ENCODE measurements around the gene PARD3B. TPM values are rescaled to one million over a fixed set of nuclear protein-coding genes. Genes with fewer than 3 reads are reported as not detected.

Gene PARD3B
- total and polyA plus RNA-seq, 2 of the 8 experiments (the other 6 are each of a cell fraction or from before 2014, with no cell fraction given) = 1.2 to 5.7 TPM

GRCh38 chr2:205610437-205610836 is 1065.2 kb downstream of the PARD3B start (continued):
- TF ChIP-seq POU5F1 (IDR thresholded peaks at IDR 0.05; ENCODE audit: low read depth, low read length) = no peak

Measured in H1 (cell line).